ENCODE results near the gene ZNF804B. TPM values are rescaled to one million over a fixed set of nuclear protein-coding genes. Genes with fewer than 3 reads are reported as not detected.

ZNF804B gene
- total RNA-seq, 1 experiment from 2014 or later: not detected

DNA sequence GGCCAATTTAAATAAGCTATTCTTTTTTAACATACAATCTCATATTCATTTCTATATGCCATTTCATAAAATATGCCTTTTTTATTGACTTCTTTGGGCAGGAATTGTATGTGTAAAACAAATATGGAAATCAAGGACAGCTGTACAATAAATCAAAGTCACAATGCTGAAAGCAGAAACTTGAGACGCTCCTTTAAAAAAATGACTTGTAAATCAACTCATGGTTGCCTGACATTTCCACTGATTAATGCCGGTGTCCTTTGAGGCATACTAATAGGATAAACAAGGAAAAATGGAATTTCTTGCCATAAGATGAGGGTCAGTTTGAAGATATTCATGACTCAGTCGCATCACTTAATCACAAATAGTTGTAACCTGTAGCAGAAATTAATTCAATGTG is 283.4 kb downstream of the ZNF804B start:
- CTCF ChIA-PET: no interaction called here
- no peak for DNase-seq (ENCODE audit: low spot score)

DNA sequence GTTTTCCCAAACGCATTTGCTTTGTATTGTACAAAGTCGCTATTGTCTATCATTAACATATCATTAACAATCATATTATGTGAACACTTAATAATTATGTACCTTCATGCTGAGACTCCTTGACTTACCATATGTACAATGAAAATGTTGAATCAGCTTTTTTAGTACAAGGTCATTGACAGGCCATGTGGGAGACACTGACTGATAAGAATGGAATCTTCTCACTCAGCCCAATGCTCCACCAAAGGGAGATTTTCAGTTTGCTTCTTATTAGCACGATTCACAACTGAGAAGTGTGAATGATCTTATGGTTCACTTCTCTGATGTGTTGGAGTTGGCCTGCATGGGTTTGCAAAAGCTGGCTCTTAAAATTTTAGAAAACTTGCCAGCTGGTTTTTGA is 289.5 kb downstream of the ZNF804B start:
- ChIA-PET POLR2A (ENCODE audit: low non-redundant PET) (no interaction called here), CTCF (no interaction called here)
- BruUV-seq (replicated peaks): no TSS peak
- Histone ChIP-seq H3K27me3 (replicated peaks; ENCODE audit: insufficient read depth, low read depth, low read length, poor library complexity) (no peaks in the 10 kb centered on the region), H3K9me3 (ENCODE audit: low read depth, low read length, poor library complexity, severe bottlenecking) (no peaks in the 10 kb centered on the region), H3K4me3 (ENCODE audit: low read depth, low read length, poor library complexity, severe bottlenecking) (no peak overlapping the region), H3K4me1 (ENCODE audit: insufficient read depth, low read length, poor library complexity, severe bottlenecking) (no peaks in the 10 kb centered on the region), H3K27ac (ENCODE audit: low read depth, low read length, poor library complexity, severe bottlenecking) (no peak overlapping the region), H3K36me3 (ENCODE audit: insufficient read depth, low read length, poor library complexity, severe bottlenecking) (no peaks in the 10 kb centered on the region)
- no peak for TF ChIP-seq EZH2 (IDR thresholded peaks at IDR 0.05; ENCODE audit: borderline replicate concordance, low read depth, low read length, poor library complexity, severe bottlenecking)
- TF ChIP-seq, protein P1, sequence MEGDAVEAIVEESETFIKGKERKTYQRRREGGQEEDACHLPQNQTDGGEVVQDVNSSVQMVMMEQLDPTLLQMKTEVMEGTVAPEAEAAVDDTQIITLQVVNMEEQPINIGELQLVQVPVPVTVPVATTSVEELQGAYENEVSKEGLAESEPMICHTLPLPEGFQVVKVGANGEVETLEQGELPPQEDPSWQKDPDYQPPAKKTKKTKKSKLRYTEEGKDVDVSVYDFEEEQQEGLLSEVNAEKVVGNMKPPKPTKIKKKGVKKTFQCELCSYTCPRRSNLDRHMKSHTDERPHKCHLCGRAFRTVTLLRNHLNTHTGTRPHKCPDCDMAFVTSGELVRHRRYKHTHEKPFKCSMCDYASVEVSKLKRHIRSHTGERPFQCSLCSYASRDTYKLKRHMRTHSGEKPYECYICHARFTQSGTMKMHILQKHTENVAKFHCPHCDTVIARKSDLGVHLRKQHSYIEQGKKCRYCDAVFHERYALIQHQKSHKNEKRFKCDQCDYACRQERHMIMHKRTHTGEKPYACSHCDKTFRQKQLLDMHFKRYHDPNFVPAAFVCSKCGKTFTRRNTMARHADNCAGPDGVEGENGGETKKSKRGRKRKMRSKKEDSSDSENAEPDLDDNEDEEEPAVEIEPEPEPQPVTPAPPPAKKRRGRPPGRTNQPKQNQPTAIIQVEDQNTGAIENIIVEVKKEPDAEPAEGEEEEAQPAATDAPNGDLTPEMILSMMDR (conservative IDR thresholded peaks at IDR 0.05; ENCODE audit: low read depth, low read length): no peak
- no peak for DNase-seq (ENCODE audit: low spot score)
- intact Hi-C loops (cut with micrococcal nuclease; ENCODE audit: unreplicated experiment): no loop called here

More for the DNA sequence above, 283.4 kb downstream of the ZNF804B start:
- H3K4me3 ChIP-seq (ENCODE audit: low read depth, low read length, poor library complexity, severe bottlenecking): no peak overlapping the region
- H3K27ac ChIP-seq (ENCODE audit: low read depth, low read length, poor library complexity, severe bottlenecking): no peak overlapping the region
- H3K27me3 ChIP-seq (replicated peaks; ENCODE audit: insufficient read depth, low read depth, low read length, poor library complexity): no peaks in the 10 kb centered on the region
- intact Hi-C loops (cut with micrococcal nuclease; ENCODE audit: unreplicated experiment): no loop called here
- POLR2A ChIA-PET (ENCODE audit: low non-redundant PET): no interaction called here
- H3K36me3 ChIP-seq (ENCODE audit: insufficient read depth, low read length, poor library complexity, severe bottlenecking): no peaks in the 10 kb centered on the region
- H3K4me1 ChIP-seq (ENCODE audit: insufficient read depth, low read length, poor library complexity, severe bottlenecking): no peaks in the 10 kb centered on the region
- no TSS peak for BruUV-seq (replicated peaks)
- H3K9me3 ChIP-seq (ENCODE audit: low read depth, low read length, poor library complexity, severe bottlenecking): no peaks in the 10 kb centered on the region
- TF ChIP-seq EZH2 (IDR thresholded peaks at IDR 0.05; ENCODE audit: borderline replicate concordance, low read depth, low read length, poor library complexity, severe bottlenecking): no peak
- TF ChIP-seq, protein P1 (conservative IDR thresholded peaks at IDR 0.05; ENCODE audit: low read depth, low read length): no peak

DNA sequence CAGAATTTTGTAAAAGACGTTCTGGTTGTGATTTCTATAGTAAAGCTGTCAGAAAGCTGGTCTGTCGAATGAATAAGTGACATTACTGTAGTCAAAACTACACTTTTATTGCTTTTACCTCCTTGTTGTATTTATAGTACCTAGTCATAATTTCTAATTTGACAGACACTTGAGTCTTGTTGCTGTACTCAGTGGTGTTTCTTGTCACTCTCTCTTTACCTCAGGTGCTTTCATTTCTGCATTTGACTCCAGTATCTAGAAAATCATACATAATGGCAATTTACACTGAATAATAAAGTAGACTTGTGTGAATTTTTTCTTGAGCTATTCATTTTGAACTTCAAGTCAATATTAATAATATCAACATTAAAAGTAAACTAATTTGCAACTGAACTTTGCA is 293.6 kb downstream of the ZNF804B start:
- ChIA-PET CTCF (no interaction called here), POLR2A (ENCODE audit: low non-redundant PET) (no interaction called here)
- intact Hi-C loops (cut with micrococcal nuclease; ENCODE audit: unreplicated experiment): no loop called here
- Histone ChIP-seq H3K4me3 (ENCODE audit: low read depth, low read length, poor library complexity, severe bottlenecking) (no peak overlapping the region), H3K4me1 (ENCODE audit: insufficient read depth, low read length, poor library complexity, severe bottlenecking) (no peaks in the 10 kb centered on the region), H3K9me3 (ENCODE audit: low read depth, low read length, poor library complexity, severe bottlenecking) (no peaks in the 10 kb centered on the region), H3K27me3 (replicated peaks; ENCODE audit: insufficient read depth, low read depth, low read length, poor library complexity) (no peaks in the 10 kb centered on the region), H3K36me3 (ENCODE audit: insufficient read depth, low read length, poor library complexity, severe bottlenecking) (no peaks in the 10 kb centered on the region), H3K27ac (ENCODE audit: low read depth, low read length, poor library complexity, severe bottlenecking) (no peak overlapping the region)
- DNase-seq (ENCODE audit: low spot score): no peak
- BruUV-seq (replicated peaks): no TSS peak
- TF ChIP-seq, protein P1 (conservative IDR thresholded peaks at IDR 0.05; ENCODE audit: low read depth, low read length): no peak
- TF ChIP-seq EZH2 (IDR thresholded peaks at IDR 0.05; ENCODE audit: borderline replicate concordance, low read depth, low read length, poor library complexity, severe bottlenecking): no peak
